K562 (cell line): Measurements from ENCODE around the gene PSMC4. TPM values are rescaled to one million over a fixed set of nuclear protein-coding genes. Genes with fewer than 3 reads are reported as not detected.

Source experiments
- ATAC-seq: fragments of 200-7000 bp; cut with Tn5 transposase; 3 replicates; pipeline ENCODE4 v1.9.1; 2020; ENCODE audit warnings: moderate library complexity
- BruUV-seq: library from RNA; stranded (reverse); fragments of 400-500 nt; replicated peaks from 2 replicates; lab custom pipeline; 2021; lab: Mats Ljungman, UMichigan
- CTCF ChIA-PET: fragments of 300-600 bp; formaldehyde crosslinking; extraction: SDS; loops from one replicate; lab custom pipeline; 2021; ENCODE audit warnings: low intra/inter-chr PET ratio; lab: Yijun Ruan, JAX
- POLR2A ChIA-PET: fragments of 300-600, 350-650 bp; sonication (Branson Sonifier 250); formaldehyde crosslinking; extraction: SDS; loops from one replicate; lab custom pipeline; 2021; ENCODE audit warnings: antibody characterized with exemption, inconsistent platforms; lab: Yijun Ruan, JAX
- DNase-seq, 4 experiments: peaks; one replicate each; pipeline versions ENCODE4 v3.0.0 to v3.0.0-alpha.2; 2011 to 2018; ENCODE audit warnings: low spot score in 3 of 4, mixed read lengths in 3 of 4; ENCODE audit errors: extremely low read depth in 1 of 4
- FAIRE-seq: peaks from 2 replicates; lab custom pipeline; 2011; peaks lifted over from hg19 to GRCh38; lab: Jason Lieb, UNC
- H2AFZ ChIP-seq: 2 replicates; pipeline ENCODE4 v1.6.0; 2011; ENCODE audit warnings: low read depth, low read length, control low read depth, inconsistent platforms
- H3K27ac ChIP-seq: fragments of 200-600 bp; 3 replicates; pipeline ENCODE4 v1.8.0; 2011; ENCODE audit warnings: low read depth, mild to moderate bottlenecking, control low read depth, inconsistent platforms, low read length, moderate library complexity, mixed read lengths; ENCODE audit errors: extremely low read depth
- H3K27me3 ChIP-seq, 2 experiments: fragments of 300-600 bp in 1 of 2; 2 replicates in 1 of 2; 3 replicates in 1 of 2; pipeline versions ENCODE4 v1.6.0 to v1.8.0; 2011; ENCODE audit warnings: inconsistent platforms in 2 of 2, low read length in 2 of 2, mild to moderate bottlenecking in 1 of 2, mixed read lengths in 1 of 2, moderate library complexity in 1 of 2; ENCODE audit not compliant: control insufficient read depth in 2 of 2, insufficient read depth in 2 of 2
- H3K36me3 ChIP-seq: fragments of 300-600 bp; 3 replicates; pipeline ENCODE4 v1.8.0; 2011; ENCODE audit warnings: mild to moderate bottlenecking, low read length, inconsistent platforms; ENCODE audit not compliant: control insufficient read depth, insufficient read depth
- H3K4me1 ChIP-seq, 2 experiments: fragments of 200-600 bp in 1 of 2; replicated peaks in 1 of 2; 2 replicates in 1 of 2; 3 replicates in 1 of 2; pipeline versions ENCODE4 v1.5.1 to v1.8.0; 2011; ENCODE audit warnings: inconsistent platforms in 2 of 2, low read length in 2 of 2, mild to moderate bottlenecking in 1 of 2, mixed read lengths in 1 of 2, moderate library complexity in 1 of 2; ENCODE audit not compliant: control insufficient read depth in 2 of 2, insufficient read depth in 2 of 2
- H3K4me2 ChIP-seq: 2 replicates; pipeline ENCODE4 v1.6.1; 2011; ENCODE audit warnings: low read length, control low read depth, inconsistent platforms, mixed read lengths; ENCODE audit not compliant: insufficient read depth
- H3K4me3 ChIP-seq: fragments of 200-600 bp; sonication (generic), shearing (Covaris generic); 2 replicates; pipeline ENCODE4 v1.5.1; 2016; ENCODE audit warnings: control low read depth, inconsistent platforms
- H3K79me2 ChIP-seq: fragments of 200-600 bp; 3 replicates; pipeline ENCODE4 v1.8.0; 2011; ENCODE audit warnings: low read length, inconsistent platforms; ENCODE audit not compliant: control insufficient read depth, insufficient read depth
- H3K9ac ChIP-seq, 2 experiments: 2 replicates each; pipeline versions ENCODE4 v1.6.0 to v1.6.1; 2011; ENCODE audit warnings: low read depth in 2 of 2, low read length in 2 of 2, control low read depth in 1 of 2, inconsistent platforms in 1 of 2, mild to moderate bottlenecking in 1 of 2, mixed read lengths in 1 of 2; ENCODE audit not compliant: insufficient read depth in 1 of 2
- H3K9me1 ChIP-seq: one replicate; pipeline ENCODE4 v1.6.0; 2011; ENCODE audit warnings: inconsistent platforms, mild to moderate bottlenecking, low read length, moderate library complexity; ENCODE audit not compliant: control insufficient read depth, insufficient read depth
- H3K9me3 ChIP-seq: replicated peaks from 2 replicates; pipeline ENCODE4 v1.5.1; 2011; ENCODE audit warnings: low read depth, low read length, inconsistent platforms; ENCODE audit not compliant: control insufficient read depth, insufficient read depth
- H4K20me1 ChIP-seq: replicated peaks from 2 replicates; pipeline ENCODE4 v1.6.1; 2011; ENCODE audit warnings: low read length, inconsistent platforms, mixed read lengths; ENCODE audit not compliant: control insufficient read depth, insufficient read depth
- GATAD2A ChIP-seq: fragments of 450-650 bp; IDR thresholded peaks from 2 replicates; pipeline ENCODE4 v1.6.1; 2017
- KHSRP ChIP-seq: fragments of 450-650 bp; IDR thresholded peaks from 2 replicates; pipeline ENCODE4 v1.6.1; 2017
- NFYB ChIP-seq: IDR thresholded peaks from 2 replicates; pipeline ENCODE4 v1.6.1; 2011; ENCODE audit warnings: mild to moderate bottlenecking, moderate library complexity; ENCODE audit not compliant: insufficient read length; ENCODE audit errors: extremely low read depth
- PML ChIP-seq: IDR thresholded peaks from 2 replicates; pipeline ENCODE4 v1.6.1; 2012; ENCODE audit warnings: low read length, inconsistent platforms
- ZBTB12 ChIP-seq: fragments of 250-450 bp; sonication (Bioruptor Pico); IDR thresholded peaks from 2 replicates; pipeline ENCODE4 v1.4.0; 2020
- ZNF778 ChIP-seq: fragments of 450-650 bp; formaldehyde crosslinking; IDR thresholded peaks from 2 replicates; pipeline ENCODE4 v1.4.0; 2020; ENCODE audit warnings: mild to moderate bottlenecking, moderate library complexity
- WGBS: fragments of 100-300 bp; shearing (Covaris generic); methylation state at CpG from one replicate; pipeline ENCODE4 v1.1.6; 2016; ENCODE audit warnings: low coverage, mixed read lengths; ENCODE audit not compliant: insufficient coverage; ENCODE audit errors: missing lambda C conversion rate; 5-methylcytosine and 5-hydroxymethylcytosine counted together
- in situ Hi-C: fragments of 300-500 bp; cut with MboI; formaldehyde crosslinking; loops from 4 replicates; pipeline ENCODE4 v1.15.0; 2018; ENCODE audit warnings: inconsistent platforms, mixed read lengths
- intact Hi-C: fragments of 100-400 bp; cut with micrococcal nuclease; formaldehyde crosslinking; loops from 2 replicates; pipeline ENCODE4 v1.14.2; 2022
- polyA plus RNA-seq, 8 experiments: library from polyadenylated mRNA; depleted of rRNA in 4 of 8; stranded (reverse) in 5 of 8; unstranded in 3 of 8; fragments of >200 nt; fragmentation: Nextera tagmentation in 2 of 8; fragmentation: Illumina TruSeq in 1 of 8; extraction: Ambion mirVana in 2 of 8; extraction: Trizol in 1 of 8; gene quantifications; 2 replicates each; pipeline versions ENCODE4 v1.2.1 to v1.2.3, GENCODE V29; 2011 to 2014; ENCODE audit warnings: inconsistent platforms in 1 of 8, missing spikeins in 1 of 8
- total RNA-seq, 7 experiments: library from RNA; depleted of rRNA in 6 of 7; stranded (reverse); fragments of >200 nt in 6 of 7; fragmentation: Illumina TruSeq in 2 of 7; extraction: Trizol in 2 of 7; gene quantifications; 2 replicates each; pipeline versions ENCODE4 v1.2.1 to v1.2.3, GENCODE V29; 2011 to 2021; ENCODE audit warnings: low replicate concordance in 1 of 7
- TF ChIP-seq, protein P1 (sequence below): fragments of 450-650 bp; IDR thresholded peaks from 2 replicates; pipeline ENCODE4 v1.6.1; 2018; ENCODE audit warnings: mild to moderate bottlenecking, low read depth; ENCODE audit not compliant: partially characterized antibody

Gene PSMC4
- total and polyA plus RNA-seq, 9 of the 15 experiments (the other 6 are each of a cell fraction or from before 2014, with no cell fraction given): 45.9 to 475 (median 142) TPM

DNA sequence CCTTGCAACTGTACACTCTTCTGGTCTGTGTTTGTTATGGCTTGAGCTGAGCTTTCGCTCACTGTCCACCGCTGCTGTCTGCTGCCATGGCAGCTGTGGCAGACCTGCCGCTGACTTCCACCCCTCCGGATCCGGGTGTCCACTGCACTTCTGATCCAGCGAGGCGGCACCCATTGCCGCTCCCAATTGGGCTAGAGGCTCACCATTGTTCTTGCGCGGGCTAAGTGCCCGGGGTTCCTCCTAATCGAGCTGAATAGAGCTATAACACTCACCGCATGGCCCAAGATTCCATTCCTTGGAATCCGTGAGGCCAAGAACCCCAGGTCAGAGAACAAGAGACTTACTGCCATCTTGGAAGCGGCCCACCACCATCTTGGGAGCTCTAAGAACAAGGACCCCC, 2.2 kb upstream of the PSMC4 start:
- H2AFZ ChIP-seq: no peak overlapping the region
- no peak overlapping the region for H3K4me3 ChIP-seq
- no peak overlapping the region for H3K27ac ChIP-seq
- BruUV-seq: no TSS peak
- no peaks in the 10 kb centered on the region for H3K9me1 ChIP-seq
- in situ Hi-C loops: no loop called here
- ChIA-PET CTCF (no interaction called here), POLR2A (interaction anchor here (0.7 to 2.5 kb wide), 5 partner anchors 8 to 36 kb away, joined by 3 to 22 read pairs (median 6); no protein-coding TSS in a partner anchor)
- WGBS: 99% methylated on average over 13 of the region's 15 CpGs
- H3K4me2 ChIP-seq: no peak overlapping the region
- no peaks in the 10 kb centered on the region for H3K9me3 ChIP-seq
- ATAC-seq: no peak
- TF ChIP-seq ZBTB12 (CRISPR knock-in tag) (no peak), GATAD2A (no peak)
- TF ChIP-seq, all 486 proteins: peak for 0
- H3K27me3 ChIP-seq: no peaks in the 10 kb centered on the region
- H3K79me2 ChIP-seq: peaks cover 38% of the 10 kb centered on the region
- H4K20me1 ChIP-seq: no peaks in the 10 kb centered on the region
- no peak for DNase-seq
- intact Hi-C loops: no loop called here
- H3K9ac ChIP-seq: no peak overlapping the region
- H3K4me1 ChIP-seq: peaks cover 15 to 16% of the 10 kb centered on the region in 2 experiments
- peaks cover 18% of the 10 kb centered on the region for H3K36me3 ChIP-seq
- FAIRE-seq: no peak

DNA sequence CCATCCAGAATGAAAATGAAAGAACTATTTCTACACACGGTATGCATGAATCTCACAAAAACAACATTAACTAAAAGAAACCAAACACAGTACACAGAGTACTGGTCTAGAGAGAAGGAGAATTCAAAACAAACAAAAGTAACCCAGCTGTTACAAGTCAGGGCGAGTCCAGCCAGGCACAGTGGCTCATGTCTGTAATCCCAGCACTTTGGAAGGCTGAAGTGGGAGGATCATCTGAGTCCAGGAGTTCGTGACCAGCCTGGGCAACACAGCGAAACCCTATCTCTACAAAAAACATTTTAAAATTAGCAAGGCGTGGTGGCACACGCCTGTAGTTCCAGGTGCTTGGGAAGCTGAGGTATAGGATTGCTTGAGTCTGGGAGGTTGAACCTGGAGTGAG, 1.7 kb upstream of the PSMC4 start:
- H3K4me1 ChIP-seq: peaks cover 15 to 18% of the 10 kb centered on the region in 2 experiments
- ChIA-PET CTCF (no interaction called here), POLR2A (interaction anchor here (0.6 to 2.5 kb wide), 6 partner anchors 8 to 105 kb away, joined by 3 to 23 read pairs (median 8); no protein-coding TSS in a partner anchor)
- H3K4me3 ChIP-seq: no peak overlapping the region
- ATAC-seq (no peak), DNase-seq (peak in 1 of 4 experiments; percentile 23), FAIRE-seq (no peak)
- peak overlapping the region; percentile 81 for H2AFZ ChIP-seq
- H3K4me2 ChIP-seq: peak overlapping the region; percentile 95
- H3K9me1 ChIP-seq: no peaks in the 10 kb centered on the region
- peaks cover 38% of the 10 kb centered on the region for H3K79me2 ChIP-seq
- 73% methylated on average over 6 of the region's 6 CpGs for WGBS
- intact Hi-C loops (no loop called here), in situ Hi-C loops (no loop called here)
- peak overlapping the region; percentile 87 for H3K27ac ChIP-seq
- no TSS peak for BruUV-seq
- peaks cover 23% of the 10 kb centered on the region for H3K36me3 ChIP-seq
- H4K20me1 ChIP-seq: no peaks in the 10 kb centered on the region
- H3K9ac ChIP-seq: peak overlapping the region; percentile 94 to 97; a peak in 3 of 4 replicates
- no peaks in the 10 kb centered on the region for H3K9me3 ChIP-seq
- no peaks in the 10 kb centered on the region for H3K27me3 ChIP-seq
- no peak for TF ChIP-seq KHSRP
- no peak for TF ChIP-seq PML
- TF ChIP-seq, protein P1, sequence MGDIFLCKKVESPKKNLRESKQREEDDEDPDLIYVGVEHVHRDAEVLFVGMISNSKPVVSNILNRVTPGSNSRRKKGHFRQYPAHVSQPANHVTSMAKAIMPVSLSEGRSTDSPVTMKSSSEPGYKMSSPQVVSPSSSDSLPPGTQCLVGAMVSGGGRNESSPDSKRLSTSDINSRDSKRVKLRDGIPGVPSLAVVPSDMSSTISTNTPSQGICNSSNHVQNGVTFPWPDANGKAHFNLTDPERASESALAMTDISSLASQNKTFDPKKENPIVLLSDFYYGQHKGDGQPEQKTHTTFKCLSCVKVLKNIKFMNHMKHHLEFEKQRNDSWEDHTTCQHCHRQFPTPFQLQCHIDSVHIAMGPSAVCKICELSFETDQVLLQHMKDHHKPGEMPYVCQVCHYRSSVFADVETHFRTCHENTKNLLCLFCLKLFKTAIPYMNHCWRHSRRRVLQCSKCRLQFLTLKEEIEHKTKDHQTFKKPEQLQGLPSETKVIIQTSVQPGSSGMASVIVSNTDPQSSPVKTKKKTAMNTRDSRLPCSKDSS: no peak
- TF ChIP-seq ZNF778: no peak
- TF ChIP-seq NFYB: no peak
